Astrocyte of the spinal cord (primary cell): ENCODE results near the gene TAF11.
"Not testable (repeated sequence)": the region's sequence is repeated elsewhere in the genome, so short reads cannot be mapped to it uniquely, and the experiment has no call there.

Source experiments
- DNase-seq: peaks from one replicate; pipeline ENCODE4 v3.0.0; 2011; ENCODE audit warnings: low read depth, low spot score
- H3K4me3 ChIP-seq: 2 replicates; pipeline ENCODE4 v1.5.1; 2011; ENCODE audit warnings: low read depth, mild to moderate bottlenecking, low read length, moderate library complexity
- CTCF ChIP-seq: IDR thresholded peaks from 2 replicates; pipeline ENCODE4 v1.5.1; 2012; ENCODE audit warnings: low read depth, mild to moderate bottlenecking, low read length, inconsistent platforms
- in situ Hi-C: cut with HindIII; loops from 2 replicates; pipeline ENCODE4 v1.10.0; 2017; ENCODE audit warnings: low sequenced_read_pairs

Gene TAF11

GRCh38 chr6:34855463-34855862 is 32.4 kb downstream of the TAF11 start:
- no peak overlapping the region for H3K4me3 ChIP-seq
- in situ Hi-C loops, result no loop called here
- no peak for DNase-seq
- no peak for TF ChIP-seq CTCF

GRCh38 chr6:34852406-34853085 is 35.3 kb downstream of the TAF11 start:
- no peak for DNase-seq
- TF ChIP-seq CTCF, result no peak

GRCh38 chr6:34851361-34851760 is 36.5 kb downstream of the TAF11 start:
- DNase-seq, result no peak
- no peak overlapping the region for H3K4me3 ChIP-seq
- TF ChIP-seq CTCF, result no peak
- in situ Hi-C loops, result no loop called here

More at GRCh38 chr6:34852406-34853085, 35.3 kb downstream of the TAF11 start:
- H3K4me3 ChIP-seq, result no peak overlapping the region
- in situ Hi-C loops, result no loop called here

GRCh38 chr6:34849066-34849465 is 38.8 kb downstream of the TAF11 start:
- in situ Hi-C loops, H3K4me3 ChIP-seq, DNase-seq: not testable (repeated sequence)

- H3K4me3 ChIP-seq, result no peak overlapping the region
- no peak for TF ChIP-seq CTCF
- DNase-seq, result no peak
- in situ Hi-C loops, result no loop called here
Measured at GRCh38 chr6:34839666-34840352, 48.0 kb downstream of the TAF11 start.

- in situ Hi-C loops, result no loop called here
- H3K4me3 ChIP-seq, result no peak overlapping the region
- no peak for DNase-seq
- no peak for TF ChIP-seq CTCF
Measured at GRCh38 chr6:34837528-34837927, 50.3 kb downstream of the TAF11 start.

GRCh38 chr6:34836451-34836850 is 51.4 kb downstream of the TAF11 start:
- no peak overlapping the region for H3K4me3 ChIP-seq
- no peak for TF ChIP-seq CTCF
- in situ Hi-C loops, result no loop called here
- DNase-seq, result no peak
